CD4-positive, alpha-beta T cell treated with Interleukin-17A for 1 hour (primary cell): ENCODE measurements around the gene SHANK3.
"Not testable (repeated sequence)": the region's sequence is repeated elsewhere in the genome, so short reads cannot be mapped to it uniquely, and the experiment has no call there.

Experiments
- DNase-seq: peaks from one replicate; pipeline ENCODE4 v3.0.0-alpha.2; 2020

Gene SHANK3

DNA sequence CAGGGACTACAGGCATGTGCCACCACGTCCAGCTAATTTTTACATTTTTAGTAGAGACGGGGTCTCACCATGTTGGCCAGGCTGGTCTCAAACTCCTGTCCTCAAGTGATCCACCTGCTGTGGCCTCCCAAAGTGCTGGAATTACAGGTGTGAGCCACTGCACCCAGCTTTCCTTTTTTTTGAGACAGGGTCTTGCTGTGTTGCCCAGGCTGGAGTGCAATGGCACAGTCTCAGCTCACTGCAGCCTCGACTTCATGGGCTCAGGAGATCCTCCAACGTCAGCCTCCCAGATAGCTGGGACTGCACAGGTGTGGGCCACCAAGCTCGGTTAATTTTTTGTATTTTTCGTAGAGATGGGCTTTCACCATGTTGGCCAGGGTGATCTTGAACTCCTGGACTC, 18.0 kb upstream of the SHANK3 start:
- DNase-seq = not testable (repeated sequence)

DNA sequence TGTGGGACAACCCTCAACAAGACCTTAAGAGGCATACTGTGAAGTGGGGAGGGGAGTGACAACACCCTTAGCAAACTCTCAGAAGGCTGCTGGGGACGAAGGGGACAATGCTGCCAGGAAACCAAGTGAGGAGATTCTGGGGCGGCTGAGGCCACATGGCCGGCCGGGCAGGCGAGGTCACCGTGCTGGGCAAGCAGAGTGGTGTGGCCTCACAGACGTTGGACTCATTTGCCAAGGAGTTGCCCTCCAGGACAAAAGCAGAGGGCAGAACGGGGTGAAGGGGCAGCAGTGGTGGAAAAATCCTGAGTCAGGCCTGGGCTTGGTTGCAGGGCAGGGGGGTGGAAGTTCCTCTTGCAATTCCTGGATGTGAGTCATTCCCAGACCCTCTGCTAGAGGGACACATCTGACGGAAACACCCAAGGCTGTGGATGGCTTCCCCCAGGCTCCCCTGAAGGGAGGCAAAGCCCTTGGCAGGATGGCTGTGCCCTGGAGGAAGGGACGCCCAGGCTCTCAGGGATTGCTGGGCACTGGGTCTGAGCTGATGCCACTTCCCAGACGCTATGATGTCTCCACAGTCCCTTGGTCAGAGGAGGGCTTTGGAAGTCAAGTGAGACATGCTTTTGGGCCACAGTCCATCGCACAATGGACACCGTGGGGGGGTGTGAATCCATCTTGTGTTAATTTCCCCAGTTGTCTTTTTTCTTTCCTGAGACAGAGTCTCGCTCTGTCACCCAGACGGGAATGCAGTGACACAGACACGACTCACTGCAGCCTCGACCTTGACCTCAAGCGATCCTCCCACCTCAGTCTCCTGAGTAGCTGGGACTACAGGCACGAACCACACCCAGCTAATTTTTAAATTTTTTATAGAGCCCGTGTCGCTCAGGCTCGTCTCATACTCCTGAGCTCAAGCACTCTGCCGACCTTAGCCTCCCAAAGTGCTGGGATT, 16.2 kb upstream of the SHANK3 start:
- no peak for DNase-seq

DNA sequence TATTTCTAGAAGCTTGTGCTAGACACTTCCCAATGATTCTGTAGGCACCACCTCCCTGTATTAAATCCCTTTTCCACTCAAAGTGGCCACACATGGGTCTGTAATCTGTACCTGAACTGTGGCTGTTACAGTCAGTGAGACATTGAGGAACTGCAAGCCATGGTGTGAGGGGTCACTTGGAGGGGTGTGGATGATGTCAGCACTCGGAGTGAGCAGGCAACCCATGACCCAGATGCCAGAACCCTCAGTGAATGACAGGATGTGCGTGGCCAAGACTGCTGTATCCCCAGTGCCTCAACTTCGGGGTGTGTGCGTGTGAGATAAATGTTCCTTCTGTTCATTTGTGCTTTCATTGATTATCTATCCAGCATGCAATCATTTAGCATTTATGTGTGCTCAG, 14.7 kb upstream of the SHANK3 start:
- no peak for DNase-seq

DNA sequence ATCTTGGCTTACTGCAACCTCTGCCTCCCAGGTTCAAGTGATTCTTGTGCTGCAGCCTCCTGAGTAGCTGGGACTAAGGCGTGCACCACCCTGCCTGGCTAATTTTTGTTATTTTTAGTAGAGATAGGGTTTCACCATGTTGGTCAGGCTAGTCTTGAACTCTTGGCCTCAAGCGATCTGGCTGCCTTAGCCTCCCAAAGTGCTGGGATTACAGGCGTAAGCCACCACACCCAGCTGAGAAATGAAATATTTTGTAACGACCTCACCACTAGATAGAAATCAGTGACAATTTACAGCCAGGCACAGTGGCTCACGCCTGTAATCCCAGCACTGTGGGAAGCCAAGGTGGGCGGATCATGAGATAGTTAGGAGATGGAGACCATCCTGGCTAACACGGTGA, 12.9 kb upstream of the SHANK3 start:
- not testable (repeated sequence) for DNase-seq

DNA sequence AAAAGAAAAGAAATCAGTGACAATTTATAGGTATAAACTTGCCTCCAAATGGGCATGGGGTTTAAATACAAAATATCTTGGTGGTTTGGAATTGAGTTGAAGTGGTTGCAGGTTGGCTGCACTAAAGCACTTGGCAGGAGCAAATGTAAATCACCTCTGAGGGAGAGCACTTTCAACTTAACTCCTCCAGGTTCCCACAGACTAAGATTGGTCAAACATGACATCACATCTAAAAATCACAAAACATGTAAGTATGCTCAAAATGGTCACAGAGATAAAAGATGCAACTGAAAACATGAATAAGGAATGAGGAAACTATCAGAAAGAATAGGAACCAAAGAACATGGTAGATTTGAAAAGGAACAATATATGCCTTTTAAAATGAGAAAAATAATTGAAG, 12.3 kb upstream of the SHANK3 start:
- DNase-seq = no peak

DNA sequence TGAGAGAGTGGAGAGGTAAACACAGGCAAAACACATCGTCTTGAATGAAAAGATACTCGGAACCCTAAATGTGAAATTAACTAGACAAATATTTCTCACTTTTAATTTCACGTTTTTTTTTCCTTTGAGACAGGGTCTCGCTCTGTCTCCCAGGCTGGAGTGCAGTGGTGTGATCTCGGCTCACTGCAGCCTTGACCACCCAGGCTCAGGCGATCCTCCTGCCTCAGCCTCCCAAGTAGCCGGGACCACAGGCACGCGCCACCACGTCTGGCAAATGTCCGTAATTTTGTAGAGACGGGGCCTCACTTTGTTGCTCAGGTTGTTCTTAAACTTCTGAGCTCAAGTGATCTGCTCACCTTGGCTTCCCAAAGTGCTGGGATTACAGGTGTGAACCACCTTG, 7.4 kb upstream of the SHANK3 start:
- no peak for DNase-seq

DNA sequence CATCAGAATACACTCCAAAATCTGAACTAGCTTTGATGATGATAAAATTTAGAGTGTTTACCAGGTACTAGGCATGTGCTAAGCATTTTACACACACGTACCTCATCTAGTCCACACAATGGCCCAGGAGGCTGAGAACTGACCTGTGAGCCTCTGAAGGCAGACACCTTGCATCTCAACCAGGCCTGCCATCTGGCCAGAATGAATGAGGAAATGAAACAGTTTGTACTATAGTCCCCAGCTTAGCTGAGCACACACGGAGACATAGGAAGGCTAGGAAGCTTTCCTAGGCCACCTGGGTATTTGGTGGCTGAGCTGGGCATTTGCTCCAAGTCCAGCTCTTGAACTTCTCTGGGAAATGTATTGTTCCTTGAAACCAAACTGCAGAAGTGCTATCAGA, 6.9 kb upstream of the SHANK3 start:
- no peak for DNase-seq

DNA sequence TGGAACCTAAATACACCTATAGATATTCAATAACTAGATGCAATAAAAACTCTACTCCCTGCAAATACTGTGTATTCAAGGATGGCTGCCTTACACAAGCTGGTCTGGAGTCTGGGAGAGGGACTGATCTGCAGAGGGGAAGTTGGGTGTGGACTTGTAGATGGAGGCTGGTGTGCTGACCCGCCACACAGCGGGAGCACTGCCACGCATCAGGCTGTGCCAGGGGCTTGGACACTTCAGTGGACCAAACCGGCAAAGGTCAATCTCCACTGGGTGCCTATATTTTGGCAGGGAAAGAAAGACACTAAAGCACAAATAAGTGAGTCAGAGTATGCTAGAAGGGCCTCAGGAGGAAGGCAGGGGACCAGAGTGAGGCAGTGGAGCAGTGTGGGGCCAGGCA, 2.1 kb upstream of the SHANK3 start:
- no peak for DNase-seq

DNA sequence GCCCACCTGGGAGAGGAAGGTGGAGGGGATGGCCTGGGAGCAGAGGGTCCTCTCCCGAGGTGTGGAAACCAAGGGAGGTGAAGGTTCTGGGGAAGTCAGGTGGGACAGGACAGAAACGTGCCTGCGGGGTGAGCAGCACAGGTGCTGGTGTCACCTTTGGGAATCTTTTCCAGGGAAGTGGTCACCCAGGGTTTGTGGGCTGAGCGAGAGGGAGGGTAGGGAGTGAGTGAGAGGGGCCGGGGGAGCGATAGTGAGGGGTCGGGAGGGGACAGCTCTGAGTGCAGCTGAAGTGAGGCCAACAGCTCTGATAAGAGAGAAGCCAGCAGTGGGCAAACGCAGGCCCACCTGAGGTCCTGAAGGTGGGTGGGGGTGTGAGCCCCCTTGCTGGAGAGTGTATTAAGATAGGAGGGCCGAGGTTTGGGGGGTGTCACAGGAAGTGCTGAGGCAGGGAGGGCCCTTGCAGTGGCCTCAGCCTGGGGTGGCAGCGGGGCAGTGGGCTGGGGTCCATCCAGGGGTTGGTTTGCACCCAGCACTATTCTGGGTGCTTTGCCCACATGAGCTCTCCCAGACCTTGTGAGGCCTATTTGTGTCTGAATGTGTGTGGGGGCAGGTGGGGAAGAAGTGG, 1.6 kb upstream of the SHANK3 start:
- DNase-seq = no peak

DNA sequence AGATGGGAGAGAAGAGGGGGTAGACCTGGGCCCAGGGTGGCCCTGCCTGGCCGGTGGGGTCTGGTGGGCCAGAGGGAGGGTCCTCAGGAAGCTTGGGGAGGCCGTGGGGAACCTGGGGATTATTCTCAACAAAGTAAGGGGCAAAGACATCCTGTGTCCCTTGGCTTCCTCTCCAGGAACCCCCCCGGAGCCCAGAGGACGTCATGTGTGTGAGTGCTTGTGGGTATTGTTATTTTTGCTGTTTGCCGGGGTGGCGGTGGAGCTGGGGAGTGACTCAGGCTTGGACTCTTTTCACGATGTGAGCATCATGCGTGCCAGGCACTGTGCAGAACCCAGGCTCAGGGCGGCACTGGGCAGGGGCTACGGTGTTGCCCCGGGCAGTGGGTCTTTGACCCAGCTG, 982 bp upstream of the SHANK3 start:
- no peak for DNase-seq

DNA sequence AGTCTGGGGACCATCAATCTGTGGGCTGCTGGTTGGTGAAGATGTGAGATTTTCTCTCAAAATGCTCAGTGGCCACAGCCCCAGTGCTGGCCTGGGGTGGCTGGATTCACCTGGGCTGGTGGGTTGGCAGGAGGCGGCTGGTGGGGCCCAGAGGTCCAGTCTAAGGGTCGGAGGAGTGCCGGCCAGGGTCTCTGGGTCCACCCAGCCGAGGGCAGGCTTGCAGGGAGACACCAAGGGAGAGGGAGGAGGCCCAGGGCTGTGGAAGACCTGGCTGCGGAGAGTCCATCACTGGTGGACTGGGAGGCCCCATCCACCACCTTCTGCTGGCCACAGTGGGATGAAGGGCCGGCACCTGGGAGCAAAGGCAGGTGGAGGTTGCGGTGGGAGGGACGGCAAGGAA, 582 bp upstream of the SHANK3 start:
- DNase-seq = no peak

DNA sequence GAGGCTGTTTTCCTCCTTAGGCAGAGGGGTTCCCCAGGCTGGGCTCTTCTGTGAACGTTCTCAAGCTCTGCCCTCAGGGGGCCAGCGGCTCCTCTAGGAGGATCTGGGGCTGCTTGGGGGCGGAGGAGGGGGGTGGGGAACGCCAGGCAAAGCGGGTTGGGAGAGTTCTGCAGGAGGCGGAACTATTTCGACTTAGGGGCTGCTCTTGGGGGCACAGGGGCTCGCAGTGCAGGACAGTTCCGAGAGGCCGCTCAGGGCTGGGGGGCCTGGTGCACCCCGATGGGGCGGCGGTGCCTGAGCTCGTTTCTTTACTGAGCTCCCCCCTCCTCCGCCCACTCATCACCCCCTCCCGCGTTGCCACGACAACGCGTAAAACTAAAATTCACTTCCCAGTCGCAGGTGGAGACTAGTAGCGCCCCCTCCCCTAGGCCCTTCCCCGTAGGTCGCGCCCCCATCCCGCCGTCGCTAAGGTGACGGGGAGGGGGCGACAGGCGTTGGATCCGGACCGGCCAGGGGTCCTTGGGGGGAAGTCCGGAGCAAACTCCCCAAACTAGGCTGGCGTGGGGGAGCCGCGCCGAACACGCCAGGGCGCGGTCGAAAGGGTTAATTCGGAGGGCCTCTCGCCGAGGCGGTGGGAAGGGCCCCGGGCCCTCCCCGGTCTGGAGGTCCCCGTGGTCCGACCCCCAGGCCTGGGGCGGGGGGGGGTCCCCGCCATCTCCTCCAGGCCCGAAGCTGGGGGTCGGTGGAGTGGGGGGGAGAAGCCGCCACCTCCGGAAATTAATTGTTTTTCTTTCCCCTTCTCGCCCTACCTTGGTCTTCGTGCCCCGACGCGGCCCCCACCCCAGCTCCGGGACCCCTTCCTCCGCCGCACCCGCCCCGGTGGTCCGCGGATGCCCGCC, 857 bp downstream of the SHANK3 start:
- peak; percentile 36 for DNase-seq

DNA sequence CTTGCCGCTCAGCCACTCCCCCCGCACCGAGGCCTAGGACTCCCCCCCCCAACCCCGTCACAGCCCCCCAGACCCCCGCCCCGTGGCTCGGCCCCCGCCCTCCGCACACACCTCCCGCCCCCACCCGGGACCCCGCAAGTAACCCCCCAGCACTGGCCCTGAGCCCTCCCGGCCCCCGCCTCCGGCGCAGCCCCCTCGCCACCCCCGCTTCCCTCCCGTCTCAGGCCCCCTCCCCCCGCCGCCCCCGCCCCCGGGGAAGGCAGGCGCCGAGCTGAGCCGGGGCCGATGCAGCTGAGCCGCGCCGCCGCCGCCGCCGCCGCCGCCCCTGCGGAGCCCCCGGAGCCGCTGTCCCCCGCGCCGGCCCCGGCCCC, 1.5 kb downstream of the SHANK3 start:
- DNase-seq = no peak

DNA sequence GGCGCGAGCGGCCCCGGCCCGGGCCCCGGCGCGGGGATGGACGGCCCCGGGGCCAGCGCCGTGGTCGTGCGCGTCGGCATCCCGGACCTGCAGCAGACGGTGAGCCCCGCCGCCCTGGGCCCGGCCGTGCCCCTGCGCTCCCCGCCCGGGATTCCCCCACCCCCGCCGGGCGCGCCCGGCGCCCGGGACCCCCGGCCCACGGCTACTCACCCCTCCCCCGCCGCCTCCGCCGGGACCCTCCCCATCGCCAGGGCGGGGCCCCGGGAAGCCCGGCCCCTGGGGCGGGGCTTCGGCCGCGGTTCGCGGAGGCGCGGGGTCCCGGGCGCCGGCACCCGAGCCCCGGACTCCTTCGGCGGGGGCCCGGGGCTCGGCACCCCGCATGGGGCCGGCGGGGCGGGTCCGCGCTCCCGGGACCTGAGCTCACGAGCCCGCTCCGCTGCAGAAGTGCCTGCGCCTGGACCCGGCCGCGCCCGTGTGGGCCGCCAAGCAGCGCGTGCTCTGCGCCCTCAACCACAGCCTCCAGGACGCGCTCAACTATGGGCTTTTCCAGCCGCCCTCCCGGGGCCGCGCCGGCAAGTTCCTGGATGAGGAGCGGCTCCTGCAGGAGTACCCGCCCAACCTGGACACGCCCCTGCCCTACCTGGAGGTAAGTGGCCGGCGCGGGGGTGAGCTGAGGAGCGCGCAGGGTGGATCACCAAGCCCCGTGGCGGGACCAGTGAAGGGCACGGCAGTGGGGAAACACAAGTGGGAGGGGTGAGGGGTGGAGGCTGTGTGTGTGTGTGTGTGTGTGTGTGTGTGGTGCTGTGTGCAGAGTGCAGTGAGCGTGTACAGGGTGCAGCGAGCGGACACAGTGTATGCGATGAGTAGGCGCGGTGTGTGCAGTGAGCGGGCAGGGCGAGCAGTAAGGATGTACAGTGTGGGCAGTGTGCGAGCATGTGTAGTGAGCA, 2.3 kb downstream of the SHANK3 start:
- DNase-seq = no peak

DNA sequence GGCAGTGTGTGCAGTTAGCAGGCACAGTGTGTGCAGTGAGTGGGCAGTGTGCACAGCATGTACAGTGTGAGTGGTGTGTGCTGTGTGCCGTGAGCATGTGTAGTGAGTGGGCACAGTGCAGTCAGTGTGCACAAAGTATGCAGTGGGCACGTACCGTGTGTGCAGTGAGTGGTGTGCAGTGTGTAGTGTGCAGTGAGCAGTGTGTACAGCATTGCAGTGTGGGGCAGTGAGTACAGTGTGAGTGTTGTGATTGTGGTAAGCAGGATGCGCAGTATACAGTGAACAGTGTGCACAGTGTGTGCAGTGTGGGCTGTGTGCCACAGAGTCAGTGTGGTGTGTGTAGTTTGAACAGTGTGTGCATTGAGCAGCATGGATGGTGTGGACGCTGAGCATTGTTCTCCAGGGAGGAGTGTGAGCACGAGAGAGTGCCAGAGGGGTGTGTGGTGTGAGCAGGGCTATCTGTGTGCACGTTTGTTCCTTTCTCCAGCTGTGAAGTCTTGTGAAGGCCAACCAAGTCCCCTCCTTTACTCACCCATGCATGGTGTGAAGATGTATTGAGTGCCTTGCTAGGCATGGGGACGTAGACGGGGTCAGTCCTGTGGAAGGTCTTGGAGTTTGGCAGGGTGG, 3.0 kb downstream of the SHANK3 start:
- no peak for DNase-seq

DNA sequence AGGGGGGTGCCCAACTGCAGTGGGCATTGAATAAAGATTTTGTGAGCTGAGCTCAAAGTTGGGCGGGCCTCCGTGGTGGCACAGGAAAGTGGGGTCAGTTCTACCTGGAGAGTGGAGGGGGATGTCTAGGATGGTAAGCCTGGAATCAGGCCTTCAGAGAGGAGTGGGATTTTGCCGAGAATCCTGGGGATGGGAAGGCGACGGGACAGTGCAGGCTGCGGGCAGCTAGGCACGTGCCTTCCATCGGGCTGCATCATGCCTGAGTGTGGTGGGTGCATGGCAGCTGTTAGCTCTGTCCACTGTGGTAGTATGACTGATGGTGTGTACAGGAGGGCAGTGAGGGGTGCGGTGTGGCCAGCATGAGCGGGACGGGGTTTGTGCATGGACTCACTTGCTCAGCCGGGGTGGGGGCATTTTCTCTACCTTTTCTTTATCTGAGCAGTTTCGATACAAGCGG, 3.6 kb downstream of the SHANK3 start:
- no peak for DNase-seq

DNA sequence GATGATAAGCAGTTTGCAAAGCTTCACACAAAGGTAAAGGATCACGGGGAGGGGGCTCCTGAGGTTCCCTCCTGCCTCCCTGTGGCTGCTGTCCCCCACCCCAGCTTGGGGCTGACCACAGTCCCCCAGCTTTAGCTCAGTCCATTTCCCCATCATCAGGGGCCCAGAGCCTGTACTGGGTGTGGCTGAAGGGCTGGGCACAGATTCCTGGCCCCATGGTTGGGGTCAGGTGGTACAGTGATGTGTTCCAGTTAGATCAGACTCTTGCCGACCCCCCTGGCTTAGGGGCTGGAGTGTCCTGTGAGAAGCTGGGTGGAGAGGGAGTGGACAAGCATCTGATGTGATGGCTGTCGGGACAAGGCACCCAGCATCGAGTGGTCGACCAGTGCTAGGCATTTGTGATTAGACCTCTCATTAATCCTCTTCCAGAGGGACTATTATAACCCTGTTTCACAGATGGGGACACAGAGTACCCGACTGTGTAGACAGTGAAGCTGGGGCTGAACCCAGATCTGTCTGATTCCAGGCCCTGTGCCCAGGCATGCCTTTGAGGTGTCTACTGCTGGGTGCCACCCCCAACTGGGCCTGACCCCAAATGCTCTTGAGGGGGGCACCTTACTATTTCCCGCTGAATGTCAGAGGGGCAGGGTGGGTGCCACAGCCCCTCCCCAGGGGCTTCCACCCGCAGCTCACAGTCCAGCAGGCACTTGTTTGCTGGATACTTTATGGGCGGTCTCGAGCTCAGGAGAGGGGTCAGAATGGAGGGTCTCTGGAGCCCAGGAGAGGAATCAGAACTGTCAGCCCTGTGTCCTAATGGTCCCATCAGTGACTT, 4.3 kb downstream of the SHANK3 start:
- DNase-seq = no peak

DNA sequence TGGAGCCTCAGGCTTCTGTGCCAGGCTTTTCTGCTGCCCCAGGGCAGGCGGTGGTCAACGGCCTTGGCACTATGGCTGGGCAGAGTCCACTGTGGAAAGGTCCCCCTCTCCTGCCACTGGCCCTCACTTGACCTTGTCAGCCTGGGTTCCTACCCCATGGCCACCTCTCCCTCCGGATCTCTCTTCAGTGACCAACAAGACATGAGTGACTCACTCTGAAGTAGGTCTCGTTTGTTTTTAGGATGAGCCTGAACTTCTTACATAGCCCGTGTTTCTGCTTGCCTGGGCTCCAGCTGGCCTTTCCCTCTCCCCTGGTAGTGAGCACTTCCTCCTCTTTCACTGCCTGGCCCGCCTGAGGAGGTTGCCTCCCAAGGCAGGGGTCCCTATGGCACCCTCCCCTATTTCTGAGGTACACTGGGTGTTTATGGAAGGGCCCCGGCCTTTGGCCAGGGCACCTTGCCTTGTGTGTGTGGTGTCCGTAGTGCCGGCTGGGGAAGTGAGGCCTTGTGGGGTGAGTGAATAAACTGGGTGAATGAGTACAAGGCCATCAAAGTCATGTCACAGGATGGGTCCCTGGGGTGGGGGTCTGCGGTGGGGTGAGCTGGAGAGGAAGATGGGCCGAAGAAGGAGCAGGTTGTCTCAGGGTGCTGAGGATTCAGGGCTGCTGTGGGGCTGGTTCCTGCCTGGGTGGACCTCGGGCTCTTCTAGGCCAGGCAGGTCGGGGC, 5.0 kb downstream of the SHANK3 start:
- DNase-seq = no peak

DNA sequence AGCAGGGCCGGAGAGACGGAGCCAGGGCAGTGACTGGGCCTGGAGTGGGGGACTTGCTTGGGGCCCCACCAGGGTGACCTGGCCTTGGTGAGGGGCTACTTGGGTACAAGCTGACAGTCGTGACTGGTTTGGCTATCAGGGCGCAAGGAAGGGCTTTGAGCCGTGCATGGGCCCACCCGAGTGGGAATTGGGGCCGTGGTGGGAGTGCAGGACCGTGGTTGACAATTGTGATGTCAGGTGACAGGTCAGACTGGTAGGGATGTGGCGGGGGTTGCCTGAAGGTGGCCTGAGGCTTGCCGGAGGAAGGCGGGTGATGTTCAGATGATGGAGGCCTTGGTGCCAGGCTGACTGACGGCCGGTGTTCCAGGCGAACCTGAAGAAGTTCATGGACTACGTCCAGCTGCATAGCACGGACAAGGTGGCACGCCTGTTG, 5.6 kb downstream of the SHANK3 start:
- DNase-seq = no peak
